Vagina (tissue), 2 donors: ENCODE measurements around the gene LHFPL3. TPM values are rescaled to one million over a fixed set of nuclear protein-coding genes. Genes with fewer than 3 reads are reported as not detected.

Source experiments
- DNase-seq, 2 donors: peaks; one replicate each; pipeline ENCODE4 v3.0.0-alpha.2; 2017; ENCODE audit errors: extremely low spot score in 2 of 2
- H3K27ac ChIP-seq: fragments of 200-600 bp; sonication (generic); one replicate; pipeline ENCODE4 v1.5.1; 2019
- H3K27me3 ChIP-seq: fragments of 200-600 bp; sonication (generic); one replicate; pipeline ENCODE4 v1.5.1; 2019
- H3K36me3 ChIP-seq, 2 donors: fragments of 200-600 bp; sonication (generic); one replicate each; pipeline ENCODE4 v1.5.1; 2017 to 2019
- H3K4me1 ChIP-seq: fragments of 200-600 bp; sonication (generic); one replicate; pipeline ENCODE4 v1.5.1; 2019
- H3K4me3 ChIP-seq, 2 donors: fragments of 200-600 bp; sonication (generic); 1 replicate in 1 of 2; 2 replicates in 1 of 2; pipeline ENCODE4 v1.5.1; 2016 to 2019
- H3K9me3 ChIP-seq: fragments of 200-600 bp; sonication (generic); one replicate; pipeline ENCODE4 v1.5.1; 2019
- POLR2A ChIP-seq, 2 donors: fragments of 450-650 bp; IDR thresholded peaks; one replicate each; pipeline ENCODE4 v1.6.1; 2017; ENCODE audit warnings: antibody characterized with exemption in 2 of 2, mild to moderate bottlenecking in 2 of 2, moderate library complexity in 2 of 2
- POLR2AphosphoS5 ChIP-seq, 2 donors: sonication (generic); formaldehyde crosslinking; IDR thresholded peaks; one replicate each; pipeline ENCODE4 v1.9.0; 2017; ENCODE audit warnings: antibody characterized with exemption in 2 of 2, mild to moderate bottlenecking in 2 of 2, low read depth in 1 of 2; ENCODE audit not compliant: insufficient read depth in 1 of 2
- intact Hi-C: fragments of 100-400 bp; cut with DNase I; formaldehyde crosslinking; loops from one replicate; pipeline ENCODE4 v1.15.1; 2023
- total RNA-seq: library from RNA; depleted of rRNA; stranded (reverse); fragments of >200 nt; gene quantifications from one replicate; pipeline ENCODE4 v1.2.3, GENCODE V29; 2016
- TF ChIP-seq, protein P1 (sequence below), 3 experiments: fragments of 450-650 bp in 2 of 3; fragments of 200-600 bp in 1 of 3; sonication (generic) in 1 of 3; IDR thresholded peaks; one replicate each; pipeline ENCODE4 v1.5.1; 2017 to 2019; ENCODE audit warnings: antibody characterized with exemption in 3 of 3, mild to moderate bottlenecking in 2 of 3, moderate library complexity in 2 of 3

Gene LHFPL3
- total RNA-seq, 1 donor from 2014 or later: not detected

DNA sequence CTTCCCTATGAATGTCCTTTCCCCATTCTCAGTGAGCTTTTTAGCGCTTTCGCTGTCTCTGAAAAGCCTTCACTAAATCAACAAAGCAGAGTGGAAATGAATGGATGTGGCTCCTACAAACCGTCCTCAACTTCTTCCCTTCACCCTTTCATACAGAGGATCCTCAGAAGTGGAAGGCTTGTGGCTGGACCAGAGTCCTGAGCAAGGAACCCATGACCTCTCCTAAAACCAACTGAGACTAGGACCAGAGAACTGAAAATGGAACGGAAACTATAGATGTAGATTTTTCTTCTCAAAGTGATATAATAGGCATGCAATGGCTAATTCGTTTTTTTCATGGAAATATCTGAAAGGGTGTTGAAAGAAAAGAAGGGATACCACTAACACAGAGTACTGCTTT, 122.5 kb downstream of the LHFPL3 start:
- Histone ChIP-seq H3K27ac (no peak overlapping the region), H3K9me3 (no peaks in the 10 kb centered on the region), H3K27me3 (no peaks in the 10 kb centered on the region), H3K4me1 (no peaks in the 10 kb centered on the region), H3K4me3 (no peak overlapping the region), H3K36me3 (no peaks in the 10 kb centered on the region)
- no peak for DNase-seq
- no peak for TF ChIP-seq POLR2A (IDR thresholded peaks at IDR 0.05)
- TF ChIP-seq, protein P1, sequence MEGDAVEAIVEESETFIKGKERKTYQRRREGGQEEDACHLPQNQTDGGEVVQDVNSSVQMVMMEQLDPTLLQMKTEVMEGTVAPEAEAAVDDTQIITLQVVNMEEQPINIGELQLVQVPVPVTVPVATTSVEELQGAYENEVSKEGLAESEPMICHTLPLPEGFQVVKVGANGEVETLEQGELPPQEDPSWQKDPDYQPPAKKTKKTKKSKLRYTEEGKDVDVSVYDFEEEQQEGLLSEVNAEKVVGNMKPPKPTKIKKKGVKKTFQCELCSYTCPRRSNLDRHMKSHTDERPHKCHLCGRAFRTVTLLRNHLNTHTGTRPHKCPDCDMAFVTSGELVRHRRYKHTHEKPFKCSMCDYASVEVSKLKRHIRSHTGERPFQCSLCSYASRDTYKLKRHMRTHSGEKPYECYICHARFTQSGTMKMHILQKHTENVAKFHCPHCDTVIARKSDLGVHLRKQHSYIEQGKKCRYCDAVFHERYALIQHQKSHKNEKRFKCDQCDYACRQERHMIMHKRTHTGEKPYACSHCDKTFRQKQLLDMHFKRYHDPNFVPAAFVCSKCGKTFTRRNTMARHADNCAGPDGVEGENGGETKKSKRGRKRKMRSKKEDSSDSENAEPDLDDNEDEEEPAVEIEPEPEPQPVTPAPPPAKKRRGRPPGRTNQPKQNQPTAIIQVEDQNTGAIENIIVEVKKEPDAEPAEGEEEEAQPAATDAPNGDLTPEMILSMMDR (IDR thresholded peaks at IDR 0.05): no peak
- TF ChIP-seq POLR2AphosphoS5 (IDR thresholded peaks at IDR 0.05; ENCODE audit: insufficient read depth in 1 of 2, low read depth in 1 of 2): no peak
- intact Hi-C loops: no loop called here

DNA sequence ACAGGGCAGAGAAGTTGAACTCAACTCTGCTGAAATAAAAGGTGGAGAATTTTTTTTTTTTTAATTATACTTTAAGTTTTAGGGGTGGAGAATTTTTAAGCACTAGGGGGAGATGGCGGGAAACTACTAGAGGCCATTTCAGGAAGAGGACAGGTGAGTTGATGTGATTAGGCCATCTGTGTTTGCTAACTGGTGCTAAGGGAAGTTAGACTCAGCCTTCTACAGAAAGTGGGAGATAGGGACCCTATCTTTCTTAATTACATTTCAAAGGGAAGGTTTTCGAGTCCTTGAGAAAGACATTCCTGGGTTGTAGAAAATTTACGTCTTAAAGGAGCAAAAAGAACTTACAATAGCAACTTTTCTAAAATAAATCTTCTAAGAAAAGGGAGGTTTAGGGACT, 124.8 kb downstream of the LHFPL3 start:
- Histone ChIP-seq H3K36me3 (no peaks in the 10 kb centered on the region), H3K27me3 (no peaks in the 10 kb centered on the region), H3K4me1 (no peaks in the 10 kb centered on the region), H3K9me3 (no peaks in the 10 kb centered on the region), H3K4me3 (no peak overlapping the region), H3K27ac (no peak overlapping the region)
- TF ChIP-seq, protein P1 (IDR thresholded peaks at IDR 0.05): no peak
- TF ChIP-seq POLR2AphosphoS5 (IDR thresholded peaks at IDR 0.05; ENCODE audit: insufficient read depth in 1 of 2, low read depth in 1 of 2): no peak
- no peak for TF ChIP-seq POLR2A (IDR thresholded peaks at IDR 0.05)
- DNase-seq: no peak
- intact Hi-C loops: no loop called here

DNA sequence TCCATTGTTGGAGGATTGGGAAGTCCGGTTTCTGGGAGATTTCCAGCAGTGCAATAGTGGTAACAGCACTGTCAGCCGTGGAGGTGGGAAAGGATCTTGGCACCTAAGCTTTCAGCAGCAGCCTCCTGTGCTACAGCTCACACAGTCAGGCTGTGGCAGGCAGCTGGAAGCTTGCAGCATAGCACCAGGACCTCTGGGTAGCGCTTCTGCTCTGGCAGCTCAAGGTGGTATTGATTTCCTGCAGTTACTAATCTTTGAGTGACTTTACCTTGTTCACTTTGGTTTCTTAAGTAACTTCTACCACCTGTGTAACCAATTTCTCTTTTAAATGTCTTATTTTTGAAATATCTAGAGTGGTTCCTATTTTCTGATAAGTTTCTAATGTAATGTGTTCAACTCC, 130.5 kb downstream of the LHFPL3 start:
- intact Hi-C loops: no loop called here
- Histone ChIP-seq H3K9me3 (no peaks in the 10 kb centered on the region), H3K36me3 (no peaks in the 10 kb centered on the region)

DNA sequence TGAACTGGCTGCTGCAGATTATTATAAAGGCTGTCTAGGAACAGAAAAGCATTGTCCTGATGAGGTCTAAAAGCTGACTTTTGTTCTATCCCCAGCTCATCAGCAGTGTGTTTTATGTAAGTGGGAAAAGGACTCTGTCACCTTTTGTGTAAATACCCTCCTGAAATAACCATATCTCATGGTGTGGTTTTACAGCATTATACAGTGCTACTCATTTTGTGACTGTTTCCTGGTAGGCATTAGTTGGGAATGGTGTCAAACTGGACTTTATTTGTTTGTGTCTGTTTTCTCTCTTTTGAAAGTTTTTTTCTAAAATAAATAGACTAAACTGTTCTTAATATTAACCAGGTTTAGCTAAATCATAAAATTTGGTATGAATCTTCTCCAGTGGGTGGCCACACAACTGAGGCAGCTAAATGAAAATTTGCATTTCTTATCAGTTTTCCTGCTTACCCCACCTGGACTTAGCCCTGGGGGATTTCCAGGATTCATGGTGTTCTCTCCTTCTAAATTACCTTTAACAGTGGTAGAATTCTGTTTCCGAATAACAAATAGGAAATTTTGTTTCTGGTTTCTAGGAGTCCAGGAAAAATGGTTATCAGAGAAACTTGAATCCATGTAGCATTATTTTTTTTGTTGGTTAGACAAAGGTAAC, 140.9 kb downstream of the LHFPL3 start:
- intact Hi-C loops: no loop called here
- no peak for DNase-seq
- Histone ChIP-seq H3K27ac (no peak overlapping the region), H3K27me3 (no peaks in the 10 kb centered on the region), H3K4me3 (no peak overlapping the region), H3K4me1 (no peaks in the 10 kb centered on the region), H3K36me3 (no peaks in the 10 kb centered on the region), H3K9me3 (no peaks in the 10 kb centered on the region)
- TF ChIP-seq, protein P1 (IDR thresholded peaks at IDR 0.05): no peak
- TF ChIP-seq POLR2AphosphoS5 (IDR thresholded peaks at IDR 0.05; ENCODE audit: insufficient read depth in 1 of 2, low read depth in 1 of 2) (no peak), POLR2A (IDR thresholded peaks at IDR 0.05) (no peak)

More for the DNA sequence above, 130.5 kb downstream of the LHFPL3 start:
- Histone ChIP-seq H3K27me3 (no peaks in the 10 kb centered on the region), H3K27ac (no peak overlapping the region), H3K4me3 (no peak overlapping the region), H3K4me1 (no peaks in the 10 kb centered on the region)
- no peak for TF ChIP-seq POLR2A (IDR thresholded peaks at IDR 0.05)
- TF ChIP-seq POLR2AphosphoS5 (IDR thresholded peaks at IDR 0.05; ENCODE audit: insufficient read depth in 1 of 2, low read depth in 1 of 2): no peak
- TF ChIP-seq, protein P1 (IDR thresholded peaks at IDR 0.05): no peak
- DNase-seq: no peak

DNA sequence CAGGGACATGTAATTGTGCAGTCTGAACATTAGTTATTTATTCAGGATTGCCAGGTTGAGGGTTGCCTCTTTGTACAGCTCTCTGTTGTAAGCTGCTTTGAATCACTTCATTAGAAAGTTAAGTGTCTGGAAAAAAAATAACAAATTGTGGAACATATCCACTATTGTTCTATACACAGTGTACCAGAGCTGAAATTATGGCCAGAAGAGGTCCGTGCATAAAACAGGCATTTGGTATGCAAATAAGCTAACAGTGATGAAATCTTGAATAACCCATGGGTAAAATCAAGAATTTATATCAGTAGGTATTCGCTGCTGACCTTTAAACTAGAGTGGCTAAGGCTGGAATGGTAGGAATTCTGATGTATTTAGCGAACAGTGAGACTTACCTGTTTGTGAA, 152.1 kb downstream of the LHFPL3 start:
- no peaks in the 10 kb centered on the region for H3K4me1 ChIP-seq
- H3K27ac ChIP-seq: no peak overlapping the region
- no peak overlapping the region for H3K4me3 ChIP-seq
- no peaks in the 10 kb centered on the region for H3K9me3 ChIP-seq
- TF ChIP-seq POLR2A (IDR thresholded peaks at IDR 0.05) (no peak), POLR2AphosphoS5 (IDR thresholded peaks at IDR 0.05; ENCODE audit: insufficient read depth in 1 of 2, low read depth in 1 of 2) (no peak)
- TF ChIP-seq, protein P1 (IDR thresholded peaks at IDR 0.05): no peak
- no peaks in the 10 kb centered on the region for H3K36me3 ChIP-seq
- intact Hi-C loops: no loop called here
- no peaks in the 10 kb centered on the region for H3K27me3 ChIP-seq
- no peak for DNase-seq
